Progenitor cell of endocrine pancreas (in vitro differentiated cells): ENCODE results near the gene AP5Z1. TPM values are rescaled to one million over a fixed set of nuclear protein-coding genes. Genes with fewer than 3 reads are reported as not detected.
A peak's percentile ranks its signal among the peaks of the same experiment; 100 is the strongest.

Experiments
- DNase-seq: peaks from one replicate; pipeline ENCODE4 v3.0.0; 2021; ENCODE audit warnings: low spot score; ENCODE audit not compliant: unreplicated experiment
- H3K27ac Mint-ChIP-seq: 2 replicates; pipeline ENCODE4 v1.8.0; 2021; ENCODE audit warnings: mild to moderate bottlenecking, moderate library complexity, mixed read lengths
- H3K27me3 Mint-ChIP-seq: 2 replicates; pipeline ENCODE4 v1.8.0; 2021; ENCODE audit warnings: mixed read lengths
- H3K36me3 Mint-ChIP-seq: 2 replicates; pipeline ENCODE4 v1.8.0; 2022; ENCODE audit warnings: mixed read lengths; ENCODE audit not compliant: insufficient read depth
- H3K4me1 Mint-ChIP-seq: 2 replicates; pipeline ENCODE4 v1.8.0; 2021; ENCODE audit warnings: low read depth, mixed read lengths
- H3K4me3 Mint-ChIP-seq: 2 replicates; pipeline ENCODE4 v1.8.0; 2021; ENCODE audit warnings: low read depth, mild to moderate bottlenecking, moderate library complexity, mixed read lengths
- H3K9me3 Mint-ChIP-seq: 2 replicates; pipeline ENCODE4 v1.8.0; 2021; ENCODE audit warnings: low read depth, mixed read lengths
- long read RNA-seq: library from polyadenylated mRNA; unstranded; transcript quantifications from one replicate; pipeline ENCODE4 v2.0.0, GENCODE V29; 2020
- total RNA-seq: library from RNA; stranded (reverse); gene quantifications from 2 replicates; pipeline ENCODE4 v1.2.1, GENCODE V29; 2021
- TF ChIP-seq, protein P1 (sequence below): fragments of 200-600 bp; sonication (generic); IDR thresholded peaks from one replicate; pipeline ENCODE4 v1.5.0; 2021; ENCODE audit warnings: antibody characterized with exemption, mild to moderate bottlenecking; ENCODE audit not compliant: unreplicated experiment

The AP5Z1 gene, protein sequence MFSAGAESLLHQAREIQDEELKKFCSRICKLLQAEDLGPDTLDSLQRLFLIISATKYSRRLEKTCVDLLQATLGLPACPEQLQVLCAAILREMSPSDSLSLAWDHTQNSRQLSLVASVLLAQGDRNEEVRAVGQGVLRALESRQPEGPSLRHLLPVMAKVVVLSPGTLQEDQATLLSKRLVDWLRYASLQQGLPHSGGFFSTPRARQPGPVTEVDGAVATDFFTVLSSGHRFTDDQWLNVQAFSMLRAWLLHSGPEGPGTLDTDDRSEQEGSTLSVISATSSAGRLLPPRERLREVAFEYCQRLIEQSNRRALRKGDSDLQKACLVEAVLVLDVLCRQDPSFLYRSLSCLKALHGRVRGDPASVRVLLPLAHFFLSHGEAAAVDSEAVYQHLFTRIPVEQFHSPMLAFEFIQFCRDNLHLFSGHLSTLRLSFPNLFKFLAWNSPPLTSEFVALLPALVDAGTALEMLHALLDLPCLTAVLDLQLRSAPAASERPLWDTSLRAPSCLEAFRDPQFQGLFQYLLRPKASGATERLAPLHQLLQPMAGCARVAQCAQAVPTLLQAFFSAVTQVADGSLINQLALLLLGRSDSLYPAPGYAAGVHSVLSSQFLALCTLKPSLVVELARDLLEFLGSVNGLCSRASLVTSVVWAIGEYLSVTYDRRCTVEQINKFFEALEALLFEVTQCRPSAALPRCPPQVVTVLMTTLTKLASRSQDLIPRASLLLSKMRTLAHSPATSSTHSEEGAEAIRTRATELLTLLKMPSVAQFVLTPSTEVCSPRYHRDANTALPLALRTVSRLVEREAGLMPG
- total RNA-seq: 41.0 and 42.8 TPM in 2 replicates
- long read RNA-seq, transcript AP5Z1-201 (17 exons, 2,889 nt): major isoform, 14 of 19 reads
- long read RNA-seq, partial matches to known transcripts: 4 of 19 reads
- long read RNA-seq, other reads (novel, unspliced or antisense): 1 of 19 reads

DNA sequence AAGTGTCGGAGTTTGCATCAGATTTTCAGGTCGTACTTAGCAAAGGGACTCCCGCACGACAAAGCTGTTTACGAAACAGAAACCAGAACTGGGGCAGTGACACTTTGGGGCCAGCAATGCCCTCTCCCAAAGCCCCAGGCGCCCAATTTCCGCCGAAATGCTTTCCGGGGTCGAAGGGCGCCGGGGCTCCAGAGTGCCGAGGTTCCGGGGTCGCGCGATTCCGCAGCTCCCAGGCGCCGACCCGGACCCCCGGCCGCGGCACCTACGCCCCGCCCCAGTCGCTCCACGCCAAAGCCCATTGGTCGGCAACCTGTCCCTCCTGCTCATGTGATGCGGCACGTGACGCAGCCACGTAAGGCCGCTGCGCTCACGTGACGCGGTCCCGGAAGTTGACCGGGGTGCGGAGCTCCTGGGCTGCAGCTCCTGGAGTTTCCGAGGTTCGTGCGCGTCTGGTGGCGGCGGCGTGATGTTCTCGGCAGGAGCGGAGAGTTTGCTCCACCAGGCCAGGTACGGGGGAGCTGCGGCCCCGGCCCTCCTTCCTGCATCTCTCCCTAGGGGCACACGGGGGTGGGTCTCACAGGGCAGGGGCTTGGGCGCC lies at the start of gene AP5Z1:
Gene AP5Z1, plus strand, starts transcription at position 374 of the 598 bp plus-strand sequence. Its CDS starts 93 bp downstream, at position 467.
- no peaks in the 10 kb centered on the region for H3K9me3 Mint-ChIP-seq

DNA sequence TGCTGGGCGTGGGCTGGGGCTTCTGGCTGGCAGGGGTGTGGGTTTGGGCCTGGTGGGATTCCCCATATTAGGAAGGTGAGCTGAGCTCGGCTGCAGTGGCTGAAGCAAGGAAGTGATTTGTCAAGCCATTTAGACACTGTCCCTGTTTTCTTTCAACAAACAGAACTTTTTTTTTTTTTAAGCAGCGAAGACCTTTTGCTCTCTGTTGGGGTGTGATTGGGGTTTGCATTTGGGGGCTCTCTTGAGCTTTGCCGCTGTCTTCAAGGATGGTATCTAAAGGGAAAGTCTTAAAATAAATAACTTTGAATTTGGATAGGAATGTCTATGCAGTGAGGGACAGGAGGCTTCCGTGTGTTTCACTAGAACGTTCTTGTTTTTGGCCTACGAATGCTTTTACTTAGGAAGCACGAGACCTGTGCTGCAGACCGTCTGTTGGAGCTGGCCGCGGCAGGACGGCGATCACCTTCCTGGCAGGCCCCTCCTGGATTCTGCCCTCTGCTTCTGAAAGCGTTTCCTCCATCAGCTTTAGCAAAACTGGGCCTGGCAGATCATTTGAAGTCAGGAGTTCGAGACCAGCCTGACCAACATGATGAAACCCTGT lies 49.5 kb upstream of the AP5Z1 start:
- DNase-seq: no peak
- H3K4me1 Mint-ChIP-seq: peaks cover 25% of the 10 kb centered on the region
- H3K36me3 Mint-ChIP-seq: peaks cover 4% of the 10 kb centered on the region
- no peaks in the 10 kb centered on the region for H3K9me3 Mint-ChIP-seq
- peak overlapping the region; percentile 94 for H3K27ac Mint-ChIP-seq
- no peaks in the 10 kb centered on the region for H3K27me3 Mint-ChIP-seq
- TF ChIP-seq, protein P1, sequence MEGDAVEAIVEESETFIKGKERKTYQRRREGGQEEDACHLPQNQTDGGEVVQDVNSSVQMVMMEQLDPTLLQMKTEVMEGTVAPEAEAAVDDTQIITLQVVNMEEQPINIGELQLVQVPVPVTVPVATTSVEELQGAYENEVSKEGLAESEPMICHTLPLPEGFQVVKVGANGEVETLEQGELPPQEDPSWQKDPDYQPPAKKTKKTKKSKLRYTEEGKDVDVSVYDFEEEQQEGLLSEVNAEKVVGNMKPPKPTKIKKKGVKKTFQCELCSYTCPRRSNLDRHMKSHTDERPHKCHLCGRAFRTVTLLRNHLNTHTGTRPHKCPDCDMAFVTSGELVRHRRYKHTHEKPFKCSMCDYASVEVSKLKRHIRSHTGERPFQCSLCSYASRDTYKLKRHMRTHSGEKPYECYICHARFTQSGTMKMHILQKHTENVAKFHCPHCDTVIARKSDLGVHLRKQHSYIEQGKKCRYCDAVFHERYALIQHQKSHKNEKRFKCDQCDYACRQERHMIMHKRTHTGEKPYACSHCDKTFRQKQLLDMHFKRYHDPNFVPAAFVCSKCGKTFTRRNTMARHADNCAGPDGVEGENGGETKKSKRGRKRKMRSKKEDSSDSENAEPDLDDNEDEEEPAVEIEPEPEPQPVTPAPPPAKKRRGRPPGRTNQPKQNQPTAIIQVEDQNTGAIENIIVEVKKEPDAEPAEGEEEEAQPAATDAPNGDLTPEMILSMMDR: no peak
- peak overlapping the region; percentile 17 for H3K4me3 Mint-ChIP-seq

More for the DNA sequence above, at the start of gene AP5Z1:
- Mint-ChIP-seq H3K36me3 (peaks cover 3% of the 10 kb centered on the region), H3K27ac (peak within 1 kb of the TSS; percentile 98), H3K4me1 (peaks cover 22% of the 10 kb centered on the region), H3K27me3 (no peaks in the 10 kb centered on the region), H3K4me3 (peak within 1 kb of the TSS; percentile 97)
- DNase-seq: peak; percentile 89
- TF ChIP-seq, protein P1: no peak

DNA sequence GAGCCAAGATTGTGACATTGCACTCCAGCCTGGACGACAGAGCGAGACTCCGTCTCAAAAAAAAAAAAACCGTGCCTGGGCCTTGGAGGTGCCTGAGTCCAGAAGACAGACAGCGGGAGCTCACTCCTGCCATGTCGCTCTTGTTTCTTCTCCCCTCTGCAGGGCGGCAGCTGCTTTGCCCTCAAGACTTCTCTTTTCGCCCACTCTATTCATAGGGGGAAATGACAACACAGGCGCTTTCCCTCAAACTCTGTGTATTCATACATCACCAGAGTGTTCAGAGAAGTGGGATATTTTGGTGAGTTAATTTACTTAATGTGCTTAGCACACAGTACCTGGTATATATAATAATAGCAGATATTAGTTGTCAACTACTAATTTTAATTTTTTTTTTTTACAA lies 48.9 kb upstream of the AP5Z1 start:
- DNase-seq: no peak
- peaks cover 29% of the 10 kb centered on the region for H3K4me1 Mint-ChIP-seq
- TF ChIP-seq, protein P1: no peak
- H3K4me3 Mint-ChIP-seq: no peak overlapping the region
- no peaks in the 10 kb centered on the region for H3K9me3 Mint-ChIP-seq
- H3K27me3 Mint-ChIP-seq: no peaks in the 10 kb centered on the region
- H3K36me3 Mint-ChIP-seq: peaks cover 4% of the 10 kb centered on the region
- H3K27ac Mint-ChIP-seq: no peak overlapping the region

DNA sequence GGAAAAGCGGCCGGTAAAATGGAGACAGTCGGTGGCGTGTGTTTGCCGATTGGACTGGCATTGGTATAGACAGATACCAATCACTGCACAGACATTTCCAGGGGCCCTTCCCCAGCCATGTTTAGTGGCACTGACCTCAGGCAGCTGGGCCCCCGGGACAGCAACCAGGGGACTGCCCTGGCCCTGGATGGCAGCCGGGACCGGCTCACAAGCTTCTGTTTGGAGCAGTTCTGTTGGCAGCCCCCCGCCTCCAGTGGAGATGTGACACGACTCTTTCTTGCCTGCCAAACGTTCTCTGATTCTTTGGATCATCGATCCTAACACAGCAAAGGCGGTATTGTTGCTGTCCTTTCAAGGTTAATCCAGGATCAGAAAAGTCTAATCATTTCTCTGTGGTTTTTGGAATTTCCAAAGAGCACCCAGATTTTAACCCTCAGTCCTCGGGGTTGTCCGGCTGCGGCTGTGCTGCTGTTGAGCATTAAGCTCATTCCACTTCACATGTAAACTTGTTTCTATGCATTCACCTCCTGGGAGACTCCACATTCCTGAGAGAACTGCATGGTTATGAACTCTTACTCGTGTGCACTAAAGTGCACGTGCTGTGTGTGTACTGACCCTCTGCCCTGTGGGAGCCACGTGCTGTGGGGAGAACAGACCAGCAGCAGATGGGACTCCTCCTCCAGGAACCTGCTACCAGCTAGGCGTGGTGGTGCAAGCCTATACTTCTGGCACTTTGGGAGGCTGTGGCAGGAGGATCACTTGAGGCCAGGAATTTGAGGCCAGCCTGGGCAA lies 47.3 kb upstream of the AP5Z1 start:
- peaks cover 29% of the 10 kb centered on the region for H3K4me1 Mint-ChIP-seq

More for the DNA sequence above, 47.3 kb upstream of the AP5Z1 start:
- H3K9me3 Mint-ChIP-seq: no peaks in the 10 kb centered on the region
- TF ChIP-seq, protein P1: no peak
- no peak overlapping the region for H3K4me3 Mint-ChIP-seq
- peak overlapping the region; percentile 59 for H3K27ac Mint-ChIP-seq
- H3K27me3 Mint-ChIP-seq: no peaks in the 10 kb centered on the region
- DNase-seq: no peak
- peaks cover 8% of the 10 kb centered on the region for H3K36me3 Mint-ChIP-seq
